DND-41 (cell line): ENCODE results near the gene KDM6B.

ENCODE experiments used
- ATAC-seq: fragments of 200-7000 bp; cut with Tn5 transposase; 3 replicates; pipeline ENCODE4 v1.9.1; 2021; ENCODE audit warnings: low read depth; ENCODE audit not compliant: insufficient read depth
- DNase-seq: peaks from one replicate; pipeline ENCODE4 v3.0.0-alpha.2; 2020
- H2AFZ ChIP-seq: 2 replicates; pipeline ENCODE4 v1.6.0; 2012; ENCODE audit warnings: low read depth, low read length
- H3K27ac ChIP-seq: 2 replicates; pipeline ENCODE4 v1.5.1; 2012; ENCODE audit warnings: low read length, inconsistent platforms
- H3K27me3 ChIP-seq: fragments of 200-600 bp; sonication (generic); 2 replicates; pipeline ENCODE4 v1.6.0; 2012; ENCODE audit warnings: low read length, mild to moderate bottlenecking, inconsistent platforms; ENCODE audit not compliant: insufficient read depth, poor library complexity
- H3K36me3 ChIP-seq: 2 replicates; pipeline ENCODE4 v1.5.1; 2012; ENCODE audit warnings: low read length, inconsistent platforms; ENCODE audit not compliant: insufficient read depth
- H3K4me1 ChIP-seq: 2 replicates; pipeline ENCODE4 v1.5.1; 2012; ENCODE audit warnings: mild to moderate bottlenecking, low read length; ENCODE audit not compliant: insufficient read depth
- H3K4me2 ChIP-seq: 2 replicates; pipeline ENCODE4 v1.6.0; 2012; ENCODE audit warnings: mild to moderate bottlenecking, moderate library complexity, low read length, inconsistent platforms; ENCODE audit not compliant: insufficient read depth
- H3K4me3 ChIP-seq, 2 experiments: fragments of 200-600 bp in 1 of 2; shearing (Covaris generic) in 1 of 2; 2 replicates each; pipeline ENCODE4 v1.5.1; 2012 to 2016; ENCODE audit warnings: inconsistent platforms in 2 of 2, low read length in 2 of 2, mild to moderate bottlenecking in 2 of 2, low read depth in 1 of 2, moderate library complexity in 1 of 2
- H3K79me2 ChIP-seq: 2 replicates; pipeline ENCODE4 v1.6.0; 2012; ENCODE audit warnings: low read length, inconsistent platforms; ENCODE audit not compliant: insufficient read depth
- H3K9ac ChIP-seq: 2 replicates; pipeline ENCODE4 v1.6.0; 2012; ENCODE audit warnings: low read depth, mild to moderate bottlenecking, inconsistent platforms, low read length, moderate library complexity
- H3K9me3 ChIP-seq: 2 replicates; pipeline ENCODE4 v1.5.1; 2012; ENCODE audit warnings: low read length, moderate library complexity, mild to moderate bottlenecking, inconsistent platforms; ENCODE audit not compliant: insufficient read depth, severe bottlenecking
- H4K20me1 ChIP-seq: 2 replicates; pipeline ENCODE4 v1.6.0; 2012; ENCODE audit warnings: low read length; ENCODE audit not compliant: insufficient read depth
- CTCF ChIP-seq: IDR thresholded peaks from 2 replicates; pipeline ENCODE4 v1.5.1; 2012; ENCODE audit warnings: borderline replicate concordance, low read length, moderate library complexity, mild to moderate bottlenecking; ENCODE audit not compliant: poor library complexity, severe bottlenecking; ENCODE audit errors: extremely low read depth
- EZH2 ChIP-seq: IDR thresholded peaks from 3 replicates; pipeline ENCODE4 v1.6.1; 2012; ENCODE audit warnings: borderline replicate concordance, low read depth, mild to moderate bottlenecking, moderate library complexity, low read length, inconsistent platforms; ENCODE audit not compliant: severe bottlenecking

The KDM6B gene

GRCh38 chr17:7832431-7832830, 1.6 kb upstream of the KDM6B start:
- ATAC-seq (no peak), DNase-seq (no peak)
- Histone ChIP-seq H3K79me2 (no peaks in the 10 kb centered on the region), H3K27me3 (peaks cover 25% of the 10 kb centered on the region), H4K20me1 (0 out of 2 replicates have a peak, but pooled peaks cover 2% of the 10 kb centered on the region), H3K4me2 (no peak overlapping the region), H3K9me3 (no peaks in the 10 kb centered on the region), H2AFZ (no peak overlapping the region), H3K36me3 (no peaks in the 10 kb centered on the region), H3K4me1 (peaks cover 45% of the 10 kb centered on the region), H3K4me3 (no peak overlapping the region), H3K27ac (no peak overlapping the region), H3K9ac (no peak overlapping the region)
- no peak for TF ChIP-seq CTCF
- no peak for TF ChIP-seq EZH2

- Histone ChIP-seq H2AFZ (peak overlapping the region; percentile 73), H3K4me3 (peak overlapping the region; percentile 21 to 66; a peak in 3 of 4 replicates), H3K27ac (no peak overlapping the region), H4K20me1 (0 out of 2 replicates have a peak, but pooled peaks cover 2% of the 10 kb centered on the region), H3K9me3 (no peaks in the 10 kb centered on the region), H3K4me2 (peak overlapping the region; percentile 90), H3K9ac (peak overlapping the region; percentile 44), H3K79me2 (no peaks in the 10 kb centered on the region), H3K27me3 (peaks cover 27% of the 10 kb centered on the region), H3K4me1 (peaks cover 51% of the 10 kb centered on the region), H3K36me3 (no peaks in the 10 kb centered on the region)
- ATAC-seq (no peak), DNase-seq (no peak)
- TF ChIP-seq EZH2 (no peak), CTCF (no peak)
Observed at GRCh38 chr17:7833011-7833794, 814 bp upstream of the KDM6B start.

- H3K4me1 ChIP-seq: peaks cover 60% of the 10 kb centered on the region
- peak overlapping the region; percentile 44 for H3K9ac ChIP-seq
- peaks cover 10% of the 10 kb centered on the region for H4K20me1 ChIP-seq
- peak overlapping the region; percentile 21 to 66 for H3K4me3 ChIP-seq
- no peaks in the 10 kb centered on the region for H3K79me2 ChIP-seq
- no peak for DNase-seq
- ATAC-seq: peak; percentile 1; the same call in 2 of the 3 replicates
- no peak for TF ChIP-seq CTCF
- no peak for TF ChIP-seq EZH2
- no peaks in the 10 kb centered on the region for H3K36me3 ChIP-seq
- H3K9me3 ChIP-seq: no peaks in the 10 kb centered on the region
- peak overlapping the region; percentile 73 for H3K27ac ChIP-seq
- H3K27me3 ChIP-seq: peaks cover 32% of the 10 kb centered on the region
- peak overlapping the region; percentile 54 for H2AFZ ChIP-seq
- H3K4me2 ChIP-seq: peak overlapping the region; percentile 90
Observed at GRCh38 chr17:7834542-7834956, 532 bp downstream of the KDM6B start.
